ENCODE data around the gene SLC26A1.

The SLC26A1 gene

DNA sequence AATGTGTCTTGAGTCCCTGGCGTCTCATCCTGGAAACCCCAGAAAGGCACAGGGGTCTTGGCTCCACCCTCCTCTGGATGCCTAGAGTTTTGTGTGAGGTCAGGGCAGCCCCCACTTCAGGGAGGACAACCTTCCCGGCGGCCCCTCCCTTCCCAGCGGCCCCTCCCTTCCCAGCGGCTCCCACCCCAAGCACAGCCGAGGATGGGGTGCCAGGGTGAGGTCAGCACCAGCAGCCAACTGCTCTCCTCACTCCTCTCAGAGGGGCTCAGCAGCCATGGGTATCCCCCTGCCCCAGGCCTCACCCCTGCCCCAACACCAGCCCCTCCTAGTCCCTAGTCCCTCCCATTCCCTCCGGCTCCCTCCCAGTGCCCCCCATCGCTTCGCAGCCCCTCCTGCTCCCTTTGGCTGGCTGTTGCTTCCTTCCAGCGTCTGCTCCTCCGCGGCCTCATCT, 37.2 kb downstream of the SLC26A1 start:
- Histone ChIP-seq H3K4me3 (ENCODE audit: insufficient read depth, low read depth, low read length) (no peak overlapping the region), H3K36me3 (ENCODE audit: control insufficient read depth, insufficient read depth, low read length) (no peaks in the 10 kb centered on the region), H3K9me3 (ENCODE audit: control insufficient read depth, low read length) (no peaks in the 10 kb centered on the region), H3K27ac (ENCODE audit: insufficient read depth, low read depth, low read length, poor library complexity, severe bottlenecking) (no peak overlapping the region), H3K27me3 (ENCODE audit: control insufficient read depth, insufficient read depth, low read length, poor library complexity, severe bottlenecking) (no peaks in the 10 kb centered on the region), H3K4me1 (ENCODE audit: control insufficient read depth, insufficient read depth, low read length) (peaks cover 6% of the 10 kb centered on the region)
- WGBS, 2 experiments = 85 to 87% methylated on average over 12 of the region's 12 CpGs

DNA sequence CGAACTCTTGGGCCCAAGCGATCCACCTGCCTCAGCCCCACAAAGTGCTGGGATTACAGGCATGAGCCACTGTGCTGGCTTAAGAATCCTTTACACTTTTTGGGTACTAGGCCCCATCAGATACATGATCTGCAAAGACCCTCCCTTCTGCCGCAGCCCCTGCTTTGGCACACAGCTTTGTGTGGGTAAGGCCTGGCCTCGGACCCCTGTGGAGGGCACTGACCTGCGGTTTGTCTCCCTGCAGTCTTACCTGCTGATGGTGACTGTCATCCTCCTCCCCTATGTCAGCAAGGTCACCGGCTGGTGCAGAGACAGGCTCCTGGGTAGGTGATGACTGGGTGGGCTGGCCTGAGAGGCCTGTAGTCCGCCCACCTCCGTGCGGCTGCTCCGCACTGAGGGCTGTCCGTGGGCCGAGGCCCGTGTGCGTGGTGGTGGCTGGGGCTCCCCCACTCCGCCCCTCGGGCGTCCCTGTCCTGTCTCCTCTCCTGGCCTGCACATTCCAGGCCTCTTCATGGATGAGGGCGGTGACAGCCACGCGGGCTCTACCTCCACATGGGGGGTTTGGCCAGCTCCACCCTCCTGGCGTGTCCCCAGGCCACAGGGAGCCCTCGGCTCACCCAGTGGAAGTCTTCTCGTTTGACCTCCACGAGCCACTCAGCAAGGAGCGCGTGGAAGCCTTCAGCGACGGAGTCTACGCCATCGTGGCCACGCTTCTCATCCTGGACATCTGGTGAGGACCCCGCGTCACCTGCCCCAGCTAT, 37.9 kb downstream of the SLC26A1 start:
- Histone ChIP-seq H3K27ac (ENCODE audit: insufficient read depth, low read depth, low read length, poor library complexity, severe bottlenecking) (no peak overlapping the region), H3K4me1 (ENCODE audit: control insufficient read depth, insufficient read depth, low read length) (peaks cover 9% of the 10 kb centered on the region), H3K27me3 (ENCODE audit: control insufficient read depth, insufficient read depth, low read length, poor library complexity, severe bottlenecking) (no peaks in the 10 kb centered on the region), H3K36me3 (ENCODE audit: control insufficient read depth, insufficient read depth, low read length) (no peaks in the 10 kb centered on the region), H3K9me3 (ENCODE audit: control insufficient read depth, low read length) (no peaks in the 10 kb centered on the region), H3K4me3 (ENCODE audit: insufficient read depth, low read depth, low read length) (no peak overlapping the region)
- 93 to 95% methylated on average over 33 of the region's 33 CpGs for WGBS, 2 experiments

DNA sequence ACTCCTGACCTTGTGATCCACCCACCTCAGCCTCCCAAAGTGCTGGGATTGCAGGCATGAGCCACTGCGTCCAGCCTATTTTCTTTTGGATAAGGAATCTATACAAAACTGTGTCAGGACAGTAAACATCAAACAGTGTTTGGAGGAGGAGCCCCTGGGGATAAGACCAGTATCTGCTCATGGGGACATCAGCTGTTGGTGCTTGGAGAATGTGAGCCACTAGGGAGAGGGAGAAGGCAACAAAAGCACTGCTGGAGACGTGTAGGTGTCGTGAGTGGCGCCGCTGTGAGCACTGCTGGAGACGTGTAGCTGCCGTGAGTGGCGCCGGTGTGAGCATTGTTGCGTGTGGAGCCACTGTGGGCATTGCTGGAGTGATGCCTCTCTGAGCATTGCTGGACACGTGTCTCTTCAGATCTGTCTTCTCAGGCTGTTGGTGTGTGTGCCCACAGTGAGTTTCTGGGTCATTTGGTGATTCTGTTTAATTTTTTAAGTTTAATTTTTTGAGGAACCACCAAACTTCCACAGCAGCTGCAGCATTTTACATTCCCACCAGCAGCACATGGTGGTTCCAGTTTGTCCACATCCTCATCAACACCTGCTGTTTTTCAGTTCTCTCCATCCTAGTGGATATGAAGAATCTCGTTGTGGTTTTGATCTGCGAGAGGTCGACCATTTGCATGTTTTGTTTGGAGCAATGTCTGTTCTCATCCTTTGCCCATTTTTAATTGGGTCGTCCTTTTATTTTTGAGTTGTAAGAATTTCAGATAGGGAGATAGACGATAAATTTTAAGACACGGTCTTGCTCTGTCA, 38.8 kb downstream of the SLC26A1 start:
- WGBS, 2 experiments = 92 to 94% methylated on average over 17 of the region's 17 CpGs
- Histone ChIP-seq H3K27me3 (ENCODE audit: control insufficient read depth, insufficient read depth, low read length, poor library complexity, severe bottlenecking) (no peaks in the 10 kb centered on the region), H3K27ac (ENCODE audit: insufficient read depth, low read depth, low read length, poor library complexity, severe bottlenecking) (no peak overlapping the region), H3K4me3 (ENCODE audit: insufficient read depth, low read depth, low read length) (no peak overlapping the region), H3K4me1 (ENCODE audit: control insufficient read depth, insufficient read depth, low read length) (peaks cover 9% of the 10 kb centered on the region), H3K9me3 (ENCODE audit: control insufficient read depth, low read length) (no peaks in the 10 kb centered on the region), H3K36me3 (ENCODE audit: control insufficient read depth, insufficient read depth, low read length) (no peaks in the 10 kb centered on the region)

DNA sequence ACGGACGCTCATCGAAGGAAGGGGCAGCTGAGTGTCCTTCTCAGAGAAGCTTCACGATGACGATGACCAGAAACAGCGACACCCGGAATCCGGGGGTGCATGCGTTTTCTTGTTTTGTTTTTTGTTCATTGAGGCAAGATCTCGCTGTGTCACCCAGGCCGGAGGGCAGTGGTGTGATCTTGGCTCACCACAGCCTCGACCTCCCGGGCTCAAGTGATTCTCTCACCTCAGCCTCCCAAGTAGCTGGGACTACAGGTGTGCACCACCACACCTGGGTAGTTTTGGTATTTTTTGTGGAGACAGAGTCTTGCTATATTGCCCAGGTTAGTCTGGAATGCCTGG, 39.7 kb downstream of the SLC26A1 start:
- Histone ChIP-seq H3K36me3 (ENCODE audit: control insufficient read depth, insufficient read depth, low read length) (no peaks in the 10 kb centered on the region), H3K4me3 (ENCODE audit: insufficient read depth, low read depth, low read length) (no peak overlapping the region), H3K9me3 (ENCODE audit: control insufficient read depth, low read length) (no peaks in the 10 kb centered on the region), H3K27me3 (ENCODE audit: control insufficient read depth, insufficient read depth, low read length, poor library complexity, severe bottlenecking) (no peaks in the 10 kb centered on the region), H3K4me1 (ENCODE audit: control insufficient read depth, insufficient read depth, low read length) (peaks cover 9% of the 10 kb centered on the region), H3K27ac (ENCODE audit: insufficient read depth, low read depth, low read length, poor library complexity, severe bottlenecking) (no peak overlapping the region)
- 96 to 97% methylated on average over 13 of the region's 13 CpGs for WGBS, 2 experiments

DNA sequence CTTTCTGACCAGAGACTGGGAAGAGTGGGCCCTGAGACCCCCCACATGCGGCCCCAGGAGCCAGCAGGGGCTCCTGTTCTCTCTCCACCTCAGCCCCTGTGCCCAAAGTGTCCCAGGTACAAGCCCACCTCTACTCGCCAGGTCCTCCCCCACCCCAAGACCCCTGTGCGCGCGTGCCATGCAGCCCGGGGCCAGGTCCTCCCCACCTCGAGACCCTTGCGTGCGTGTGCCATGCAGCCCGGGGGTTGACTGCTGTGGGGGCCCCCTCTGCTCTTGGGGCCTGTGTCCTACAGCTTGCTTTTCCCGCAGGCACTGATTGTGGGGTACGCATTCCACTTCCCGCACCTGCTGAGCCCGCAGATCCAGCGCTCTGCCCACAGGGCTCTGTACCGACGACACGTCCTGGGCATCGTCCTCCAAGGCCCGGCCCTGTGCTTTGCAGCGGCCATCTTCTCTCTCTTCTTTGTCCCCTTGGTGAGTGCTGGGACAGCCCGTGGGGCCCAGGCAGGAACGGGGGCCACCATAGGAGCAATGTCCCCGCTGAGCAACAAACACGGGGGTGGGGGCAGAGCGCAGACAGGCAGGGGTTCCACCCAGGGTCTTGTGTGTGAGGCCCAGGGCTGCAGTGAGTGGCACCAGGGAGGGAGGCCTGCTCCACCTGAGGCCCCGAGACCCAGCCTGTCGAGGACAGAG, 40.2 kb downstream of the SLC26A1 start:
- Histone ChIP-seq H3K36me3 (ENCODE audit: control insufficient read depth, insufficient read depth, low read length) (no peaks in the 10 kb centered on the region), H3K27me3 (ENCODE audit: control insufficient read depth, insufficient read depth, low read length, poor library complexity, severe bottlenecking) (no peaks in the 10 kb centered on the region), H3K9me3 (ENCODE audit: control insufficient read depth, low read length) (no peaks in the 10 kb centered on the region), H3K4me3 (ENCODE audit: insufficient read depth, low read depth, low read length) (no peak overlapping the region), H3K4me1 (ENCODE audit: control insufficient read depth, insufficient read depth, low read length) (peaks cover 9% of the 10 kb centered on the region), H3K27ac (ENCODE audit: insufficient read depth, low read depth, low read length, poor library complexity, severe bottlenecking) (no peak overlapping the region)
- WGBS, 2 experiments = 95 to 96% methylated on average over 28 of the region's 28 CpGs

DNA sequence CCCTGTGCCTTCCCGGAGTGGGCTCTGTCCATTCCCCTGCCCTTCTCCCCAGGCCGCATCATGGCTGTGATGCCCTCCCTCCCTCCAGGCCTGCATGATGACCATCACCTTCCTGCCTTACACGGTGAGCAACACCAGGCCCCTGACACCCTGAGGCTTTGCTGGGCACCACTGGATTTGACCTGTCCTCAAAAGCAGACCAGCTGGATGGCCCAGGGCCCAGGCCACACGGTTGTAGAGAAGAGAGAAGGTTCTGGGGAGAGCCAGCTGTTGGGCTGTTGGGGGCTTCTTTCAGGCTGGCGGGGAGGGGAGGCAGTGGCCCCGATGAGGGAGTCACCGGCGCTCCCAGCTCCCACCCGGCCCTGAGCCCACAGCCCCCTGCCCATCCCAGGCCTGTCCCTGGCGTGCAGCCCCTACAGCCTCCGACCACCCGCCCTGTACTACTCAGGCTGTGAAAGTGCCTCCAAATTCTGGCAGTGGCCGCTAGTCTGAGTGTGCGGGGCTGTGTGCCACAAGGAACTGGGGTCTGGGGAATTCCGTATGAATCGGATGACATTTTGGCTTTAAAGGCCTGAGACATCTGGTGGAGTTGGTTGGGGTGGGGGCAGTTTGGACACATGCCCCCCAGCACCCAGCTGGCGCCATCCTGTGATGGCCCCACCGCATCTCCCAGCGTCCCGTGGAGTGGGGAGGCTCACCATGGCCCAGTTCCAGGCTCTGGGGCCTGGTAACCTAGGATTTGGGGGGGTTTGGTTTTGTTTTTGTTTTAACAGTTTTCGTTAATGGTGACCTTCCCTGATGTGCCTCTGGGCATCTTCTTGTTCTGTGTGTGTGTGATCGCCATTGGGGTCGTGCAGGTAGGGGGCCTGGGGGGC, 41.4 kb downstream of the SLC26A1 start:
- no peak overlapping the region for H3K4me3 ChIP-seq (ENCODE audit: insufficient read depth, low read depth, low read length)
- no peaks in the 10 kb centered on the region for H3K27me3 ChIP-seq (ENCODE audit: control insufficient read depth, insufficient read depth, low read length, poor library complexity, severe bottlenecking)
- H3K4me1 ChIP-seq (ENCODE audit: control insufficient read depth, insufficient read depth, low read length) = peaks cover 9% of the 10 kb centered on the region
- H3K36me3 ChIP-seq (ENCODE audit: control insufficient read depth, insufficient read depth, low read length) = no peaks in the 10 kb centered on the region
- WGBS, 2 experiments = 91 to 93% methylated on average over 23 of the region's 23 CpGs
- H3K9me3 ChIP-seq (ENCODE audit: control insufficient read depth, low read length) = no peaks in the 10 kb centered on the region
- H3K27ac ChIP-seq (ENCODE audit: insufficient read depth, low read depth, low read length, poor library complexity, severe bottlenecking) = no peak overlapping the region

DNA sequence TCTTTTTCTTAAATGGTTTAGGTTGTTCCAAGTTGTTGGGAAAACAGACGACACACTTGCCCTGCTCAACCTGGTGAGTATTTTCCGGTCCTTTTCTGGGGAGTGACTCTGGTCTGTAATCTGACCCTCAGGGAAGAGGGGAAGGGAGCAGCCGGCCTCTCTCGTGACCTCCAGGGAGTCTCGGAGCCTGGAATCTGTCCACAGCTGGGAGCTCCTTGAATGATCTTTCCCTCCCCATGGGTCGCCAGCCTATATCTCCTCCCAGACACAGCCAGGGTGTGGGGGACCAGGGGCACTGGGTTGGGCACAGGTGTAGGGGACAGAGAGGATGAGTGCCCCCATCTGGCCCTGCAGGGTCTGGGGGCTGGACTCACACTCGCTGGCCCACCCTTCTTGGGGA, 42.0 kb downstream of the SLC26A1 start:
- Histone ChIP-seq H3K36me3 (ENCODE audit: control insufficient read depth, insufficient read depth, low read length) (no peaks in the 10 kb centered on the region), H3K4me1 (ENCODE audit: control insufficient read depth, insufficient read depth, low read length) (peaks cover 9% of the 10 kb centered on the region), H3K4me3 (ENCODE audit: insufficient read depth, low read depth, low read length) (no peak overlapping the region), H3K27ac (ENCODE audit: insufficient read depth, low read depth, low read length, poor library complexity, severe bottlenecking) (no peak overlapping the region), H3K27me3 (ENCODE audit: control insufficient read depth, insufficient read depth, low read length, poor library complexity, severe bottlenecking) (no peaks in the 10 kb centered on the region), H3K9me3 (ENCODE audit: control insufficient read depth, low read length) (no peaks in the 10 kb centered on the region)
- 59 to 61% methylated on average over 7 of the region's 7 CpGs for WGBS, 2 experiments

DNA sequence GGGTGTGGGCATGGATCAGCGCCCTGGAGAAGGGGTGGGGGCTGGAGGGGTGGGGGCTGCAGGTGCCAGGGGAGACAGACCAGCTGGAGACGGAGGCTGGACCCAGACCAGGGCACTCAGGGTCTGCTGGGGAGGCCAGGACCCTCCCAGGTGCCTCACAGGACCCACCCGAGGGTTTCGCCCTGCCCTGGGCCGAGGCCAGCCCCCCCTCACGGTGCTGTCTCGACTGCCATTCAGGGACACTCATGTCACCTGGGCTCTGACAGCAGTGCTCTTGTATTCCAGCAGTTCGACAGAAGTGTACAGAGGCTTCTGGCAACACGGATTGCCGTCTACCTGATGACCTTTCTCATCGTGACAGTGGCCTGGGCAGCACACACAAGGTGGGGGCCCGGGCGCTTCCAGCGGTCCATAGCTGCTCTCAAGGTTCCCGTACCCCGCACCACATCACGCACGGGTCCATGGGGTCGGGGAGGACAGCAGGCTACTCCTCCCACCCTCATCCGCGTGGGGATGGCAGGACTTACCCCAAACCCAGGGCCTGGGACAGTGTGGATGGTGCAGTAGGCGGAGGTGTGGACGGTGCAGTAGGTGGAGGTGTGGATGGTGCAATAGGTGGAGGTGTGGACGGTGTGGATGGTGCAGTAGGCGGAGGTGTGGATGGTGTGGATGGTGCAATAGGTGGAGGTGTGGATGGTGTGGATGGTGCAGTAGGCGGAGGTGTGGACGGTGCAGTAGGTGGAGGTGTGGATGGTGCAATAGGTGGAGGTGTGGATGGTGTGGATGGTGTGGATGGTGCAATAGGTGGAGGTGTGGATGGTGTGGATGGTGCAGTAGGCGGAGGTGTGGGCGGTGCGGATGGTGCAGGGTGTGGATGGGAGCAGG, 42.8 kb downstream of the SLC26A1 start:
- Histone ChIP-seq H3K4me1 (ENCODE audit: control insufficient read depth, insufficient read depth, low read length) (peaks cover 17% of the 10 kb centered on the region), H3K9me3 (ENCODE audit: control insufficient read depth, low read length) (no peaks in the 10 kb centered on the region), H3K4me3 (ENCODE audit: insufficient read depth, low read depth, low read length) (no peak overlapping the region), H3K36me3 (ENCODE audit: control insufficient read depth, insufficient read depth, low read length) (no peaks in the 10 kb centered on the region), H3K27ac (ENCODE audit: insufficient read depth, low read depth, low read length, poor library complexity, severe bottlenecking) (no peak overlapping the region), H3K27me3 (ENCODE audit: control insufficient read depth, insufficient read depth, low read length, poor library complexity, severe bottlenecking) (peaks cover under 1% of the 10 kb centered on the region)
- WGBS, 2 experiments = 94 to 95% methylated on average over 30 of the region's 30 CpGs

DNA sequence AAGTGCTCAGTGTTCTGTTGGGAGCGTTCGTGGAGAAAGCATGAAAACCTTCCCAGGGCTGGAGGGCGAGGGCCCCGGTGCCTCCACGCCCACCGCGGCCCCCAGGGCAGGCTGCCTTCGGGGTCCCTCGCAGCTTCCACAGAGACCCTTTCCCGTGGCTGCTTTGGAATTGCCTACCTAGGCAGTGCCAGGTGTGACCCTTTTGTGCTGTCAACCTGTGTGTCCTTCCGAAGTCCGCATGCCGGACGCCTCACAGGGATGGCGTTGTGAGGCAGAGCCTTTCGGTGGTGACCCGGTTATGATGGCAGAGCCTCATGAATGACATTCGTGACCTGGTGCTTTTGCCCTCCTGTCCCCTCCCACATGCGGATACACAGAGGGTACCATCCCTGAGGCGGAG, 43.5 kb downstream of the SLC26A1 start:
- H3K4me3 ChIP-seq (ENCODE audit: insufficient read depth, low read depth, low read length) = no peak overlapping the region
- no peak overlapping the region for H3K27ac ChIP-seq (ENCODE audit: insufficient read depth, low read depth, low read length, poor library complexity, severe bottlenecking)
- WGBS, 2 experiments = 92 to 93% methylated on average over 20 of the region's 20 CpGs
- H3K36me3 ChIP-seq (ENCODE audit: control insufficient read depth, insufficient read depth, low read length) = no peaks in the 10 kb centered on the region
- H3K9me3 ChIP-seq (ENCODE audit: control insufficient read depth, low read length) = no peaks in the 10 kb centered on the region
- peaks cover 24% of the 10 kb centered on the region for H3K4me1 ChIP-seq (ENCODE audit: control insufficient read depth, insufficient read depth, low read length)
- H3K27me3 ChIP-seq (ENCODE audit: control insufficient read depth, insufficient read depth, low read length, poor library complexity, severe bottlenecking) = peaks cover 8% of the 10 kb centered on the region
